ENCODE results near the gene TRIM22.
"Not testable (repeated sequence)": the region's sequence is repeated elsewhere in the genome, so short reads cannot be mapped to it uniquely, and the experiment has no call there.

The TRIM22 gene, protein sequence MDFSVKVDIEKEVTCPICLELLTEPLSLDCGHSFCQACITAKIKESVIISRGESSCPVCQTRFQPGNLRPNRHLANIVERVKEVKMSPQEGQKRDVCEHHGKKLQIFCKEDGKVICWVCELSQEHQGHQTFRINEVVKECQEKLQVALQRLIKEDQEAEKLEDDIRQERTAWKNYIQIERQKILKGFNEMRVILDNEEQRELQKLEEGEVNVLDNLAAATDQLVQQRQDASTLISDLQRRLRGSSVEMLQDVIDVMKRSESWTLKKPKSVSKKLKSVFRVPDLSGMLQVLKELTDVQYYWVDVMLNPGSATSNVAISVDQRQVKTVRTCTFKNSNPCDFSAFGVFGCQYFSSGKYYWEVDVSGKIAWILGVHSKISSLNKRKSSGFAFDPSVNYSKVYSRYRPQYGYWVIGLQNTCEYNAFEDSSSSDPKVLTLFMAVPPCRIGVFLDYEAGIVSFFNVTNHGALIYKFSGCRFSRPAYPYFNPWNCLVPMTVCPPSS

DNA sequence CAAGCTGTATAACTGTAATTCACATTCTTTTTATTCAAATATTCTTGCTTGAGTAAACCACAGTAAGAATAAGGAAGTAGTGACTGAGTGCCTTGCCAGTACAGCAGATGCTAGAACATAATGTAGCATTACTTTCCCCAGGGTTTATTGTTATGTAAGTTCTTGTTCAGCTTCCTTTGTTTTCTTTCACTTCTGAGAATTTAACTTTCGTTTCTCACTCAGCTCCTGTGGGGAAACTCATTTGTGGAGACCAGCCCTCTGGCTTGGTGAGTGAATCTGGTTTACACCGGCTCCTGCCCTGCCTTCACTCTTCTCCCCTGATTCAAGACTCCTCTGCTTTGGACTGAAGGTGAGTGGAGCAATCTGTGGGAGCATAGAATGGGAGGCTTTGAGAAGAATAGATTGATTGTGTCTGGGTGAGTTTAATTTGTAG lies at the start of gene TRIM22:
Gene TRIM22, plus strand, starts transcription at position 240 of the 433 bp plus-strand sequence. CDS start 6,443 bp downstream, outside the sequence.
- peak; percentile 18 for DNase-seq

DNA sequence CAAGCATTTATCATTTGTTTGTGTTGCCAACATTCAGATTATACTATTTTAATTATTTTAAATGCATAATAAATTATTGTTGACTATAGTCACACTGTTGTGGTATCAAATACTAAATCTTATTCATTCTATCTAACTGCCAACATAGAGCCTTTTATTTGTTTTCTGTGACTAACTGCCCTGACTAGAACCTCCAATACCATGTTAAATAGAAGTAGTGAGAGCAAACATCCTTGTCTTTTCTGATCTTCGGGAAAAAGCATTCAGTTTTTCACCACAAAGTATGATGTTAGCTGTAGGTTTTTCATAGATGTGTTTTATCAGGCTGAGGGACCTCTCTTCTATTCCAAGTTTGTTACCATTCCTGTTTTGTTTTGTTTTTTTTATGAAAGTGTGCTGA lies 49.6 kb upstream of the TRIM22 start:
- no peak for DNase-seq

DNA sequence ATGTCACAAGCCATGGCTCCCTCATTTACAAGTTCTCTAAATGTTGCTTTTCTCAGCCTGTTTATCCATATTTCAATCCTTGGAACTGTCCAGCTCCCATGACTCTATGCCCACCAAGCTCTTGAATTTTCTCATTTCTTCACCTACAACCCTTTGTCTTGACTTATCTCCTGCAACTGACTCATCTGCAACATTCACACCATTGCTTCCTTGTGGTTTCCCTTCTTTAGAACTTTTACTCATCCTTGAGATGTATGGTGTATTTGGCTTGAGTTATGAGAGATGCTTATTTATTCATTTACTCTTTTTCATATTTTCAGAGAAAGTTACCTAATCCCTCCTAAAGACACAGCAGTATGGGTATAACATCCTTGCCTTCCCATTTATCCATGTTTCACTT lies 46.0 kb upstream of the TRIM22 start:
- no peak for DNase-seq

DNA sequence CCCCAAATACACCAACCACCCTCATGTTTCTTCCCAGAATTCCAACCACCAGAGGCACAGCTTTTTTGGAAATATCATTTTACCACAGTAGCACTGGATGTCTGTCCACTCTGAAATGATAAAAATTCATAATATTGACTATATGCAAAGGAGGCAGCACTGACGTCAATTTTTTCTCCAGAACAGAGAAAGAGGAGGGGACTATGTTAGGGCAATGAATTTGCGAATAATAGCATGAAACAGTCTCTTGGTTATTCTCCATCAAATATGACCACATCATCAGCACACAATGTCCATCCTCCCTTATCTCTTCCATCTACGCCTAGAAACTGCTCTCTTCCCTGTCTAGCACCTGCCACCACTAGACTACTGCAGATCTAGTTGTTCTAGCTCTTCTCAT lies 43.5 kb upstream of the TRIM22 start:
- no peak for DNase-seq

DNA sequence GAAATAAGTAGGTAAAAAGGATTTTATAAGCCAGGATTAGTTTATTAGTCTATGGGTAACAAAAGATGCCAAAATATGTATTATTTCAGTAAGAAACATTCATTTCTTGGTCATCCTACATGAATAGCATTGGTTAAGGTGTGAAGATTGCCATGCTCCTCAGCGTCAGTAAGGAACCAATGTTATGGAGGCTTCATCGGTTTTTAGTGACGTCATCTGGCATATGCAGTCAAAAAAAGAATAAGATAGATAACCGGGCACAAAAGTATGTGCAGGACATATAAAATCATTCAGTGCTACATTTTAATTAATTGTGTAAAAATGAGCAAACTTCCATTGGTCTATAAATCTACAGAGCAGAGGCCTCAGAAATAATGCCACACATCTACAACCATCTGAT lies 34.1 kb upstream of the TRIM22 start:
- DNase-seq = no peak

DNA sequence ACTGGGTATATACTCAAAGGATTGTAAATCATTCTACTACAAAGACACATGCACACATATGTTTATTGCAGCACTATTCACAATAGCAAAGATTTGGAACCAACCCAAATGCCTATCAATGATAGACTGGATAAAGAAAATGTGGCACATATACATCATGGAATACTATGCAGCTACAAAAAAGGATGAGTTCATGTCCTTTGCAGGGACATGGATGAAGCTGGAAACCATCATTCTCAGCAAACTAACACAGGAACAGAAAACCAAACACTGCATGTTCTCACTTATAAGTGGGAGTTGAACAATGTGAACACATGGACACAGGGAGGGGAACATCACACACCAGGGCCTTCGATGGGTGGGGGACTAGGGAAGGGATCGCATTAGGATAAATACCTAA lies 32.6 kb upstream of the TRIM22 start:
- not testable (repeated sequence) for DNase-seq

DNA sequence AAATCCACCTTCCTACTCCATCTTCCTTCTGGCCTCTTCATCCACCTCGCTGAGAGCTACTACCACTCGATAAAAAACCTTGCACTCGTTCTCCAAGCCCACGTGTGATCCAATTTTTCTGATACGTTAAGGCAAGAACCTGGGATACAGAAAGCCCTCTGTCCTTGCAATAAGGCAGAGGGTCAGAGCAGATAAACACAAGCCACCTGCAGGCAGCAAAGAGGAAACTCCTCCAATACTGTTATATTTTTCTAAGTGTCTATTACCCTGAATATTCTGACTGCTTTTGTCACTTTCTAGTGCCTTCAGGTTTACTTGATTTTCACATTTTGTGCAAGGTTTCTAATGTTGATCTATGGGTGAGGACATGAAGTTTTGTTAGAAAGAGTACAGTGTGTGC lies 31.3 kb upstream of the TRIM22 start:
- no peak for DNase-seq

DNA sequence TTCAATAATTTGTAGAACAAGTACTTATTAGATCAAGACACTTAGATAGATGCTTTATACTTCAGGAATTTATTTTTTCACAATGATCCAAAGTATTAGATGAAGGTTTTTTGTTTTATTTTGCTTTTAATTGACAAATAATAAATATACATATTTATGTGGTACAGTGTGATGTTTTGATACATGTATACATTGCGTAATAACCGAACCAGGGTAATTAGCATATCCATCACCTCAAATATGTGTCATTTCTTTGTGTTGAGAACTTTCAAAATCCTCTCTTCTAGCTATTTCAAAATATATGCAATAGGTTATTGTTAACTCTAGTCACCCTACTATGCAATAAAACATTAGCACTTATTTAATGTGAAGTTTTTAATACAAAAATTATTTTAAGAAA lies 26.1 kb upstream of the TRIM22 start:
- no peak for DNase-seq

DNA sequence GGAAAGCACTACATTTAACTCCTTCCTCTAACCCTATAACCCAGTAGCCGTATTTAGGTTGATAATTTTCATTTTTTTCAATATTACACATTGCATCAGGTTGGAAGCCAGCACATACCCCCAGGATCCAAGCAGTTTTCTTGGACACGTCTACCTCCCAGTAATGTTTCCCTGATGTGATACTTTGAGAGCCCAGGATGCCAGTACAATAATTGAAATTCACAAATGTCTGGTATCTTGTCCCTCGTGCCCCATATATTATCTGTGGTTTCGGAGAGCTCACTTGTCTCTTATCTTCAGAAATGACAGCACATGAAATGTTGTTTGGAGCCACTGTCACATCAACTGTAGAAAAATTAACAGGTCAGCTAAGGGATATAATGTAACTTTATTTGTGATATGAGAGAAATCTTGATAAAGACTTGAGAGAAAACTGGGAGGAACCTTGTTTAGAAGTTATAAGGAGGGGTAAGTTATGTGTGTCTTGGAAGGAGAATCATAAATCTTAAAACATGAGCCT lies 24.5 kb upstream of the TRIM22 start:
- no peak for DNase-seq

DNA sequence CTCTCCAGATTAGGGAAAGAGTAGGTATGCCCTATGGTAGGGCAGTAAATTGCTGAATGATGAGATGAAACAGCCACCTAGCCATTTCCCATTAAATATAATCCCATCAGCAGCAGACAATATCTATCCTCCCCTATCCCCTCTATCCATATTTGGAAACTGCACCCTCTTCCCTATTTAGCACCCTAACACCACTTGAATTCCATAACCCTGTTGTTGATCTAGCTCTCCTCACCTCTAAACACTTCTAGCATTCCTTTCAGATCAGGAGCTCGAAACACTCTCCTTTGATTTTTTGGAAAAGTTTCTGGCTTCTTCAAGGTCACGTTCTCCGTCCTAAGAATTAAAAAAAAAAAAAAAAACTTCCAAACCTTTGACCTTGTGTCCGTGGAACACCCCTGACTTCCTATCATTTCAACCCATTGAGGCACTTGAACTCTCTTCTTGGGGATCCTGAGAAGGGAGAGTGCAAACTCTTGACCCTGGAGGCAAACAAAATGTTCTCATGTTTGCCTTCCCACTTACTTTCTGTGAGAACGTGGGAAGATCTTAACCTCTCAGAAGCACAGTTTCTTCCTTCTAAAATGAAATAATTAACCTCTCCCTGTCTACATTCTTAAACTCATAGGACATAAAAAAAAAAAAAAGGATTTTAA lies 23.7 kb upstream of the TRIM22 start:
- DNase-seq = no peak

DNA sequence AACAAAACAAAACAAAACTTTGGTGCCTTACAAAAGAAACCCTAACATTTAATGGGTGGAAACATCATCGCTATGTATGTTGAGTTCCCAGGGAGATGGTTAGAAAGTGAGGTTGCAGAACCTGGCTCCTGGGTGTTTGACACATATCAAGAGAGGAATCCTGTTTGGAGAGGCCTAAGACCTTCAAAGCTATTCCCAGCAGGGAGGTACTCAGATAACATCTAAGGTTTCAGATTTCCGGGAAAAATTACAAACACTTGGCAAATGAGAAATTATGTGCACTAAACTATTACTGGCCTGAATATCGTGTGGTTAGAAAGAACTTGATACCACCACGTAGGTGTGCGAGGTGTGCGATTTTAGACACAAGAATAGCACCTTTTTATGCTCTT lies 23.2 kb upstream of the TRIM22 start:
- no peak for DNase-seq

DNA sequence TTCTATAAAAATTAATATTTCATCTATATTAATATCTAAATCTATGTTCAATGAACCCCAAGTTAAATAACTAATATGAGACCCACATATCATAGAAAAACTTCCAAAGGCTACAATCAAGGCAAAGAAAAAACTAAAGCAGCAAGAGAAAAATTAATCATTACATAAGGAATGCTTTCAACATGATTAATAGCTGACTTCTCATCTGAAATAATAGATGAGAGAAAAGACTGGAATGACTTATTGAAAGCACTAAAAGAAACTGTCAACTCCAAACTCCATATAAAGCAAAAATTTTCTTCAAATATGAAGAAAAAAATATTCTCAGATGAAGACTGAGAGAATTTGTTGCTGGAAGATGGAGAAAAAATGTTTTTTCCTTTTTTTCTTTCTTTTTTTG lies 17.8 kb upstream of the TRIM22 start:
- no peak for DNase-seq

DNA sequence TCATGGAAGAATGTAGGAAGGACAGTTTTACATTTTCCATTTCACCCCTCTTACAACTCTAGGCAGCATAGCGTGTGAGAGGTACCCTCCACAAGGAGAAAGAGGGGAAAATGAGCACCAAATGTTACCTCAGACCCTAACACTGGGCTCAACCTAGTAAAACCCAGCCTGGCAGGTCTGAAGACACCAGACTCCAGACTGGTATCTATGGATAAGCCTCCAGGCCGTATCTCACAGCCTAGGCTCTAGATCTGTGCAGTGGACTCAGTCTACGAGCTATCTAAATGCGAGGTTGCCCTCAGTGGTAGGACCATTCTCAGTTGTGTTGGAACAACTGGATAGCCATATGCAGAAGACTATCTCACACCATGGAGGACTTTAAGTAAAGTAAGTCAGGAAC lies 15.2 kb upstream of the TRIM22 start:
- no peak for DNase-seq

DNA sequence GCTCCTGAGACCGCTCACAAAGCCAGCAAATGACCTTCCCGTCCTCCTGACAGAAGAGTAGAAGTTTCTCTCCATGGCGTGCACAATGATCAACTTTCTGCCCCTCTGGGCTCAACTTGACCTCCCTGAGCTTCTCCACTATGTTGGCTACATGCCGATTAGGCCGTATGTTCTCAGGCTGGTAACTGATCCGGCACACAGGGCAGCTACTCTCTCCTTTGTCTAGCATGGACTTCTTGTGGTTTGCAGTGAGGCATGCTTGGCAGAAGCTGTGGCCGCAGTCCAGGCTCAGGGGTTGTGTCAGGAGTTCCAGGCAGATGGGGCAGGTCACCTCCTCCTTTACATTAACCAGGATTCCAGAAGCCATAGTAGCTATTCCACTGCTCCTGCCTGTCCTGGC lies 9.8 kb upstream of the TRIM22 start:
- DNase-seq = no peak

DNA sequence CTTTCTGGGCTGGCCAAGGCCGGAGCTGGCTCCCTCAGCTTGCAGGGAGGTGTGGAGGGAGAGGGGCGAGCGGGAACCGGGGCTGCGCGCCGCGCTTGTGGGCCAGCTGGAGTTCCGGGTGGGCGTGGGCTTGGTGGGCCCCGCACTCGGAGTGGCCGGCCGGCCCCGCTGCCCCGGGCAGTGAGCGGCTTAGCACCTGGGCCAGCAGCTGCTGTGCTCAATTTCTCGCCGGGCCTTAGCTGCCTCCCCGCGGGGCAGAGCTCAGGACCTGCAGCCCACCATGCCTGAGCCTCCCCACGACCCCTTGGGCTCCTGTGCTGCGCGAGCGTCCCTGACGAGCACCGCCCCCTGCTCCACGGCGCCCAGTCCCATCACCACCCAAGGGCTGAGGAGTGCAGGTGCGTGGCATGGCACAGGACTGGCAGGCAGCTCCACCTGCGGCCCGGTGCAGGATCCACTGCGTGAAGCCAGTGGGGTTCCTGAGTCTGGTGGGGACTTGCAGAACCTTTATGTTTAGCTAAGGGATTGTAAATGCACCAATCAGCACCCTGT lies 6.6 kb upstream of the TRIM22 start:
- DNase-seq = not testable (repeated sequence)

DNA sequence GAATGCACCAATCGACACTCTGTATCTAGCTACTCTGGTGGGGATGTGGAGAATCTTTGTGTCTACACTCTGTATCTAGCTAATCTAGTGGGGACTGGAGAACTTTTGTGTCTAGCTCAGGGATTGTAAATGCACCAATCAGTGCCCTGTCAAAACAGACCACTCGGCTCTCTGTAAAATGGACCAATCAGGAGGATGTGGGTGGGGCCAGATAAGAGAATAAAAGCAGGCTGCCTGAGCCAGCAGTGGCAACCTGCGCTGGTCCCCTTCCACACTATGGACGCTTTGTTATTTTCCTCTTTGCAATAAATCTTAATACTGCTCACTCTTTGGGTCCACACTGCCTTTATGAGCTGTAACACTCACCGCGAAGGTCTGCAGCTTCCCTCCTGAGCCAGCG lies 6.0 kb upstream of the TRIM22 start:
- not testable (repeated sequence) for DNase-seq

DNA sequence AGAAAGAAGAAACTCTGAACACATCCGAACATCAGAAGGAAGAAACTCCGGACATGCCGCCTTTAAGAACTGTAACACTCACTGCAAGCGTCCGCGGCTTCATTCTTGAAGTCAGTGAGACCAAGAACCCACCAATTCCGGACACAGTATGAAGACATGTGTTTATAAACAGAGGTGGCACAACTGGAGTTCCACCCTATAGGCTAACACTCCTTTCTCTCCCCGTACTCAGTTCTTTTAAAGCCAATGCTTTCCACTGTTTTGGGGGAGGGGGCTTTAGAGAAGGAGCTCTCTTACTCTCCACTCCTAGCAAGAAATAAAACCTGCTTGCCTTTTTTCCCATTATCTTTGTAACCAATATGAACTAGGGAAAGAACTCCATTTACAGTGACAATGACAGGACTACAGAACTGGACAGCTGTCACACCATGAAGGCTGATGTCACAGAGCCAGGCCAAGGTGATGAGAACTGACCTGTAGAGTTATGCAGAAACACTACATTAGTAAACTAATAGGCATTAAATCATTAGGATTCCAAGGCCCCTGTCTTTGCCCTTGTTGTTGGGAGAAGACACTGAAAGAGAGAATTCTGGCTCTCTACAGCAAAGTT lies 5.4 kb upstream of the TRIM22 start:
- DNase-seq = no peak

DNA sequence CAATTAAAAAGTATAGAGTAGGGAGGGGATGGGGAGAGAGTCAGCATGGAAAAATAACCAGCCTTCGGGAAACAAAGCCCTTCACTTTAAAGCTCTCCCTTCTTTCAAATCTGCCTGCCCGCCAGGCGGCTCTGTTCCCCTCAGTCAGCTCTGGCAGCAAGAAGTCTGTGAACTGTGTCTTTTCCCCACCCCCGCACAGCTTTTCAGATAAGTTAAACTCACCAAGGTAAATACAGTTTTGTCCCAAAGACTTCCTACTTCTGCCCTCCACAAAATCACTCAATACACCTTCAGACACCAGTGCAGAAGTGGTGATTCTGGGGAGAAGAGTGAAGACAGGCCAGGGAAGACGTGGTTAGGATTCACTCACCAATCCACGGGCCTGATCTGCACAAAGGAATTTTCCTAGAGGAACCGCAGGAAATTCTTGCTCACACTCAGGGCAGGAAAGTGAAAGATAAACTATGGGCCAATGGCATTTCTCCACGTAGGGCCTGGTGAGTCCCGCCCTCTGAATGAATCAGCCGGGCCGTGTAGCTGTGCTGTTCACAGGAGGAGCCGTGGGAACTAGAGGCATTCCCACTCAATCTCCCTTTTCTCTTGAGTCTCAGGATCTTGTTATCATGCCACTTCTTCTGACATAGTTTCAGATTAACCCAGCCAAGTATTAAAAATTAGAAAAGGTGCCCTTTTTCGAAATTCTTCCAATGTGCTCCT lies 4.8 kb upstream of the TRIM22 start, which contains the start of gene TRIM5:
Gene TRIM5, minus strand, starts transcription at position 429 of the 717 bp plus-strand sequence. CDS start 4,897 bp downstream, outside the sequence.
- DNase-seq = peak; percentile 95

DNA sequence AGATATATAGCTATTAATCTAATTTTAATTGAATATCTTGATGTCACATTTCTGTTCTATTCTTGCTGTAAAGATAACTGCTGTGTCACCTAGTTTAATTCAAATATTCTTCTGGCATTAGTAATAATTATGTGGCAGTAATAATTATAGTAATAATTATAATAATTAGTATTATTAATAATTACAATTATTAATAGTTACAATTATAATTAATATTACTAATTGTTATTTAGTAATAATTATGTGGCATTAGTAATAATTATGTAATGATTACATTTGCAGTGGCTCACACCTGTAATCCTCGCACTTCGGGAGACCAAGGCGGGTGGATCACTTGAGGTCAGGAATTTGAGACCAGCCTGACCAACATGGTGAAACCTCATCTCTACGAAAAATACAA lies 3.2 kb upstream of the TRIM22 start:
- DNase-seq = no peak

DNA sequence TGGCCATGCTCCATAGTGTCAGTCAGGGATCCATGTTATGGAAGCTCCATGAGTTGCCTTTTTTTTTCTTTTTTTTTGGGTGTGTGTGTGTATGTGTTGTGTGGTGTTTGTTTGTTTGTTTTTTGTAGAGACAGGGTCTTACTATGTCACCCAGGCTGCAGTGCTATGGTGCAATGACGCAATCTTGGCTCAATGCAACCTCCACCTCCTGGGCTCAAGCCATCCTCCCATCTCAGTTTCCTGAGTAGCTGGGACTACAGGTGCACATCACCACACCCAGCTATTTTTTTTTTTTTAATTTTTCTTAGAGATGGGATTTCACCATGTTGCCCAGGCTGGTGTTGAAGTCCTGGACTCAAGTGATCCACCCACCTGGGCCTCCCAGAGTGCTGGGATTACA lies 1.1 kb upstream of the TRIM22 start:
- DNase-seq = no peak

DNA sequence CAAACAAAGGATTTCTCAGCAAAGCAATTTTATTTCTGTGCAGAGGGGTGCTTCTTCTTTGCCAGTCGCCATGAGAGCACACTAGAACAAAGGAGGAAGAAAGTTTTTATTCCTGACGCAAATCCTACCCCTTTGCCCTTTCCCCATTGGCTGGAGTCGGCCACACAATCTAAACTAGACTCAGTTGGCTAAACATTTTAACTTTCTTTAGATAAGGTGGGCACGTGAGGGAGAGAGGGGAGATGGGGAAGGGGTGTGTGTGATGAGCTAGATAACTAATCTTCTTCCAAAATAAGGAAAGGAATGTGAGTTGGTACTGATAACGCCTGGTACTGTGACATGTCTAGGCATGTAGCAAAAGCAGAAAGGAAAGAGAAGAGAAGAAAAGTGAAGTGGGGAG lies 626 bp downstream of the TRIM22 start:
- DNase-seq = no peak

DNA sequence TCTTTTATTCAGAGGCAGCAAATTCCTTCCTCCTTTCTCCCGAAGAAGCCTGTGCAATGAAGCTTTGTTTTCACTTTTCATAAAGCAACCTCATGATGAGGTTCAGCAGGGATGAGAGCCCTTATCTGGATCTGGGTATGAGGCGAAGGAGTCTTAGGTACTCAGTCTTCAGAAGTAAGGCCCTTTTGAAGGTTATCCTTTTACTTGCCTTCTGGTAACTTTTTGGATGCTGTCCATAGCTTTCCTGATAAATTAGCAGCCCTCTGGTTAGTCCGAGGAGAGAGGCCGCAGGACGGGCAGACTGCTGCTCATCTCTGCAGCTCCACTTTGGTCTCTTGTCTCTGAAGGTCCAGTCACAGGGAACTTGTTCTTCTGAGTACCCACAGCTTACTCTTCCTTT lies 1.1 kb downstream of the TRIM22 start:
- DNase-seq = no peak
